K562 (cell line): ENCODE results near the gene EFEMP2. TPM values are rescaled to one million over a fixed set of nuclear protein-coding genes. Genes with fewer than 3 reads are reported as not detected.

ENCODE experiments used
- ARID1B ChIP-seq: fragments of 450-650 bp; IDR thresholded peaks from 2 replicates; pipeline ENCODE4 v1.6.1; 2016; ENCODE audit warnings: antibody characterized with exemption, mild to moderate bottlenecking, inconsistent platforms
- ARID4B ChIP-seq: sonication (generic); formaldehyde crosslinking; IDR thresholded peaks from 2 replicates; pipeline ENCODE4 v1.8.0; 2022; ENCODE audit warnings: mild to moderate bottlenecking, missing genetic modification reagents
- ELK3 ChIP-seq: fragments of 450-650 bp; formaldehyde crosslinking; IDR thresholded peaks from 2 replicates; pipeline ENCODE4 v1.4.0; 2020; ENCODE audit warnings: mild to moderate bottlenecking
- ESRRA ChIP-seq: fragments of 450-650 bp; IDR thresholded peaks from 2 replicates; pipeline ENCODE4 v1.6.1; 2014; ENCODE audit warnings: low read depth, mild to moderate bottlenecking, moderate library complexity, borderline replicate concordance
- FOXM1 ChIP-seq, 2 experiments: fragments of 450-650 bp in 1 of 2; sonication (generic) in 1 of 2; formaldehyde crosslinking in 1 of 2; IDR thresholded peaks; 2 replicates each; pipeline versions ENCODE4 v1.6.1 to v1.9.0; 2017 to 2022; ENCODE audit warnings: low read depth in 2 of 2, mild to moderate bottlenecking in 2 of 2, missing genetic modification reagents in 1 of 2, moderate library complexity in 1 of 2
- HDAC1 ChIP-seq, 2 experiments: fragments of 450-650 bp; IDR thresholded peaks; 2 replicates each; pipeline ENCODE4 v1.6.1; 2016 to 2017; ENCODE audit warnings: inconsistent platforms in 1 of 2, mild to moderate bottlenecking in 1 of 2, moderate library complexity in 1 of 2
- HLTF ChIP-seq: fragments of 450-650 bp; IDR thresholded peaks from 2 replicates; pipeline ENCODE4 v1.6.1; 2016
- KLF6 ChIP-seq: fragments of 250-450 bp; sonication (Bioruptor Pico); IDR thresholded peaks from 2 replicates; pipeline ENCODE4 v1.4.0; 2020; ENCODE audit warnings: mild to moderate bottlenecking, moderate library complexity, borderline replicate concordance
- MNT ChIP-seq, 2 experiments: fragments of 450-650 bp; conservative IDR thresholded peaks; 2 replicates each; pipeline ENCODE4 v1.6.1; 2017; ENCODE audit warnings: mild to moderate bottlenecking in 2 of 2, moderate library complexity in 2 of 2
- PRPF4 ChIP-seq: fragments of 200-400 bp; formaldehyde crosslinking; IDR thresholded peaks from one replicate; pipeline ENCODE4 v1.6.1; 2017; ENCODE audit warnings: low read length, low read depth, mild to moderate bottlenecking; ENCODE audit not compliant: insufficient read depth, poor library complexity, severe bottlenecking
- TBP ChIP-seq: optimal IDR thresholded peaks from 2 replicates; pipeline ENCODE3; 2011; ENCODE audit warnings: low read depth, low read length, improper control_type of control experiment
- U2AF1 ChIP-seq: fragments of 200-400 bp; formaldehyde crosslinking; optimal IDR thresholded peaks from 2 replicates; pipeline ENCODE3; 2017; ENCODE audit warnings: mild to moderate bottlenecking, low read depth, low read length, moderate library complexity
- ZNF197 ChIP-seq: fragments of 200-800 bp; sonication (Bioruptor generic); IDR thresholded peaks from 2 replicates; pipeline ENCODE4 v1.6.1; 2016; ENCODE audit warnings: low read depth, missing genetic modification characterization, missing compliant biosample characterization
- ZNF324 ChIP-seq: fragments of 250-450 bp; sonication (Bioruptor Pico); IDR thresholded peaks from 2 replicates; pipeline ENCODE4 v1.4.0; 2020; ENCODE audit warnings: mild to moderate bottlenecking
- ZNF431 ChIP-seq: sonication (generic); formaldehyde crosslinking; IDR thresholded peaks from 2 replicates; pipeline ENCODE4 v1.8.0; 2022; ENCODE audit warnings: mild to moderate bottlenecking, missing genetic modification reagents
- ZNF511 ChIP-seq: sonication (generic); formaldehyde crosslinking; IDR thresholded peaks from 2 replicates; pipeline ENCODE4 v1.8.0; 2022; ENCODE audit warnings: mild to moderate bottlenecking, missing genetic modification reagents
- polyA plus RNA-seq, 8 experiments: library from polyadenylated mRNA; depleted of rRNA in 4 of 8; stranded (reverse) in 5 of 8; unstranded in 3 of 8; fragments of >200 nt; fragmentation: Nextera tagmentation in 2 of 8; fragmentation: Illumina TruSeq in 1 of 8; extraction: Ambion mirVana in 2 of 8; extraction: Trizol in 1 of 8; gene quantifications; 2 replicates each; pipeline versions ENCODE4 v1.2.1 to v1.2.3, GENCODE V29; 2011 to 2014; ENCODE audit warnings: inconsistent platforms in 1 of 8, missing spikeins in 1 of 8
- total RNA-seq, 7 experiments: library from RNA; depleted of rRNA in 6 of 7; stranded (reverse); fragments of >200 nt in 6 of 7; fragmentation: Illumina TruSeq in 2 of 7; extraction: Trizol in 2 of 7; gene quantifications; 2 replicates each; pipeline versions ENCODE4 v1.2.1 to v1.2.3, GENCODE V29; 2011 to 2021; ENCODE audit warnings: low replicate concordance in 1 of 7

The EFEMP2 gene
- total and polyA plus RNA-seq, 9 of the 15 experiments (the other 6 are each of a cell fraction or from before 2014, with no cell fraction given) = 0.07 to 2.9 (median 0.69) TPM; not detected in 1

GRCh38 chr11:65817835-65818680, 54.5 kb downstream of the EFEMP2 start (continued):
- peak; percentile 22; the same call in 1 of the 2 replicates for TF ChIP-seq ZNF511 (CRISPR knock-in tag)
- no peak for TF ChIP-seq U2AF1
- TF ChIP-seq ARID4B = peak; percentile 47; the same call in 1 of the 2 replicates
- TF ChIP-seq FOXM1 (IDR thresholded peaks at IDR 0.05; ENCODE audit: low read depth) = no peak
- 0 out of 2 replicates have a peak, but pooled peaks have one; percentile 67 for TF ChIP-seq FOXM1 (CRISPR knock-in tag; IDR thresholded peaks at IDR 0.05; ENCODE audit: low read depth)
- 0 out of 2 replicates have a peak, but pooled peaks have one; percentile 74 for TF ChIP-seq ZNF197 (CRISPR knock-in tag)
- TF ChIP-seq ZNF431 (CRISPR knock-in tag) = no peak
- 0 out of 2 replicates have a peak, but pooled peaks have one; percentile 36 for TF ChIP-seq KLF6 (CRISPR knock-in tag)
- TF ChIP-seq HDAC1 (IDR thresholded peaks at IDR 0.05) = peak in 1 of 2 experiments; percentile 49; a peak in 1 of 4 replicates
- peak; percentile 38; the same call in 1 of the 2 replicates for TF ChIP-seq ESRRA
- no peak for TF ChIP-seq PRPF4
- 0 out of 2 replicates have a peak, but pooled peaks have one; percentile 7 for TF ChIP-seq ARID1B
- no peak for TF ChIP-seq HLTF
- no peak for TF ChIP-seq ELK3 (CRISPR knock-in tag)
- peak in 1 of 2 experiments; percentile 52; a peak in 3 of 4 replicates for TF ChIP-seq MNT (conservative IDR thresholded peaks at IDR 0.05)
- TF ChIP-seq ZNF324 (CRISPR knock-in tag) = no peak
- TF ChIP-seq TBP = peak; percentile 41
